AG09319 (cell line): ENCODE measurements around the gene AK5.

Source experiments
- DNase-seq: peaks from one replicate; pipeline ENCODE4 v3.0.0-alpha.2; 2010; ENCODE audit warnings: low read depth; ENCODE audit errors: extremely low read depth
- TF ChIP-seq, protein P1 (sequence below): IDR thresholded peaks from 2 replicates; pipeline ENCODE4 v1.5.1; 2011; ENCODE audit warnings: low read depth, mild to moderate bottlenecking, inconsistent platforms, low read length, moderate library complexity

Gene AK5

GRCh38 chr1:77370161-77370560 lies 88.3 kb downstream of the AK5 start:
- TF ChIP-seq, protein P1, sequence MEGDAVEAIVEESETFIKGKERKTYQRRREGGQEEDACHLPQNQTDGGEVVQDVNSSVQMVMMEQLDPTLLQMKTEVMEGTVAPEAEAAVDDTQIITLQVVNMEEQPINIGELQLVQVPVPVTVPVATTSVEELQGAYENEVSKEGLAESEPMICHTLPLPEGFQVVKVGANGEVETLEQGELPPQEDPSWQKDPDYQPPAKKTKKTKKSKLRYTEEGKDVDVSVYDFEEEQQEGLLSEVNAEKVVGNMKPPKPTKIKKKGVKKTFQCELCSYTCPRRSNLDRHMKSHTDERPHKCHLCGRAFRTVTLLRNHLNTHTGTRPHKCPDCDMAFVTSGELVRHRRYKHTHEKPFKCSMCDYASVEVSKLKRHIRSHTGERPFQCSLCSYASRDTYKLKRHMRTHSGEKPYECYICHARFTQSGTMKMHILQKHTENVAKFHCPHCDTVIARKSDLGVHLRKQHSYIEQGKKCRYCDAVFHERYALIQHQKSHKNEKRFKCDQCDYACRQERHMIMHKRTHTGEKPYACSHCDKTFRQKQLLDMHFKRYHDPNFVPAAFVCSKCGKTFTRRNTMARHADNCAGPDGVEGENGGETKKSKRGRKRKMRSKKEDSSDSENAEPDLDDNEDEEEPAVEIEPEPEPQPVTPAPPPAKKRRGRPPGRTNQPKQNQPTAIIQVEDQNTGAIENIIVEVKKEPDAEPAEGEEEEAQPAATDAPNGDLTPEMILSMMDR = no peak
- DNase-seq = no peak

DNA sequence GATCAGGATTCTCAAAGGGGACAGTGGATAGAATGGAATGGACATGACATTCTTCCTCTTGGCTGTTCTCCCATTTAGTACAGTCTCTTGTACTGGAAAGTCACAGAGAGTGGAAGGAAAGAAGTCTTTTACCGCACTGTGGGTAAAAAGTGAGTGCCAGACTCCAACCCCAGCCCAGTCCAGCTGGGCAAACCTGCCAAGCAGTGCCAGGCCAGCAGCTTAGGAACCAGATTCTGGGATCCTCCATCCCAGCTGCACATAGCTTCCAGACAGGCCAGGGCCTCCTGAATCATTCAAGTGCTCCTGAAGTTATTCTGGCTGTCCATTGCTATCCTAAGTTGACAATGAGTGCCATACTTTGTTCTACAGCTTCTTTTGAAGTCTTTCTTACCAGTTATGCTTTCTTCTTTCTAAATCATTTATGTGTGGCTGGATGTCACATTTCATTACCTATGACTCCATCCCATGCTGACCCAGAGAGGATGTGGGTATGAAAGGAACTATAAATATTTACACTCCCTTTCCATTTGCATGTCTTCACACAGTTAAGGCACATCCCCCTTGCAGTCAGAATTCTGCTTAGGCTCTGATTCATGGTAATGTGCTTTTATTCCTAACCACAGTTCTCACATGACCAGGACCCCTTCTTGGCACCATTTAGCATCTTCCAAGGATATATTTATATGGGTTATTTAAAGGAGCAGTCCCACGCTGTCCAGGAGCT lies 88.9 kb downstream of the AK5 start:
- DNase-seq = peak; percentile 88
- TF ChIP-seq, protein P1 = no peak

DNA sequence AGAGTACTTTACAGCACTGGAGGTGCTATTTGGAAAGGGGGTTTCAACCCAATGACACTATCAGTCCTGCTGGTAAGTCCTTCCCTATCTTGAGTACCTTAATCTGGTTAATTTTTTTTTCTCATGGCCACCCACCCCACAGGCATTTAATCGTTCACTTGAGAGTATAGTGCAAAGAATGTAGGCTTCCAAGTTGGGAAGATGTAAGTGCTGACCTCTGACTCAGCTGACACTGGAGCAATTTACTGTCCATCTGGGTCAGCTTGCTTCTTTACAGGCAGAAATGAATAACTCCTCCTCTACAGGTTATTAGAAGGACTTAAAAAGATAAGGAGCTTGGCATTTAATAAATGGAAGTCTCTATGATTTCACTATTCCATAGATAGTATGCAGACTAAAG lies 89.6 kb downstream of the AK5 start:
- no peak for DNase-seq

DNA sequence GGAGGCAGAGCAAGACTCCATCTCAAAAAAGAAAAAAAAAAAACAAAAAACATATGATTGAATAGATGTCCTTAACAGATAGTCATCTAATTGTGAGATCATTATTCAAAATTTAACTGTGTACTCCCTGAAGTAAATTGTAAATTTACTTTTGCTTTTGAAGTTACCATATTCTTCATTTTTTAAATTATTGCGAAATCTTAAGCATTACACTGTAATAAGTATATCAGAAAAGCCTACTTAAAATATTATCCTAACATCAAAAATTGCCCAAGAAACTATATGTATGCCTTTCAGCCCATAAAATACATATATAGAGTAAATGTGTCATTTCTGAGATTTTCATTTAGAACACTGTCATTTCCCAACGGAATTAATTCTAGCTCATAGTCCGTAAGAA lies 91.9 kb downstream of the AK5 start:
- TF ChIP-seq, protein P1 = no peak
- no peak for DNase-seq

More for the DNA sequence above, 89.6 kb downstream of the AK5 start:
- TF ChIP-seq, protein P1 = no peak

- no peak for DNase-seq
- TF ChIP-seq, protein P1 = no peak
Observed at GRCh38 chr1:77375541-77375940, 93.7 kb downstream of the AK5 start.

DNA sequence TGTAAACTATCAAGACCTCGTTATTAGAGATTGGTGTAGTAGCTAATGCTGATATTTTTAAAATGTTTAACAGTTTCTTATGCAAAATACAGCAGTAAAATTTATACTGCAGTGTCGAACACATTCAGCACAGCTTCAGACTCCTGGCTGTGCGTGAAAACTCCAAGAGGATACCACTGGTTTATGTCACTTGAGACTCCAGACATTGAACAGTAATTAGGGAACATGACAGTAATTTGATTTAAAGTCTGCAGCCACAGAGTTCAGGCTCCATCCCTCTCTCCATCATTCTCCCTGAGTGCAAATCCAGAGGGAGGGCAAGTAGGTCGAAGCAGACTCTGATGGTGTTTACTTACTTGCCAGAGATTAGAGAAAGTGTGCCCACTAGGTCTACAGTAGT lies 94.2 kb downstream of the AK5 start:
- DNase-seq = no peak
- TF ChIP-seq, protein P1 = no peak

- no peak for DNase-seq
- TF ChIP-seq, protein P1 = no peak
Observed at GRCh38 chr1:77378723-77379535, 97.1 kb downstream of the AK5 start.
